Tibial nerve (tissue), 4 donors: ENCODE data around the gene ARMH2.

Experiments used
- CTCF ChIP-seq, 5 experiments: fragments of 200-600 bp in 3 of 5; fragments of 450-650 bp in 2 of 5; sonication (generic) in 3 of 5; IDR thresholded peaks; one replicate each; pipeline ENCODE4 v1.5.1; 2016 to 2019; ENCODE audit warnings: antibody characterized with exemption in 5 of 5, mild to moderate bottlenecking in 3 of 5, moderate library complexity in 2 of 5
- EP300 ChIP-seq, 2 donors: sonication (generic); formaldehyde crosslinking; IDR thresholded peaks; one replicate each; pipeline ENCODE4 v1.6.1; 2017; ENCODE audit warnings: antibody characterized with exemption in 2 of 2, mild to moderate bottlenecking in 1 of 2
- POLR2A ChIP-seq, 2 donors: fragments of 450-650 bp; IDR thresholded peaks; one replicate each; pipeline ENCODE4 v1.6.1; 2017; ENCODE audit warnings: antibody characterized with exemption in 2 of 2, mild to moderate bottlenecking in 2 of 2, moderate library complexity in 2 of 2

DNA sequence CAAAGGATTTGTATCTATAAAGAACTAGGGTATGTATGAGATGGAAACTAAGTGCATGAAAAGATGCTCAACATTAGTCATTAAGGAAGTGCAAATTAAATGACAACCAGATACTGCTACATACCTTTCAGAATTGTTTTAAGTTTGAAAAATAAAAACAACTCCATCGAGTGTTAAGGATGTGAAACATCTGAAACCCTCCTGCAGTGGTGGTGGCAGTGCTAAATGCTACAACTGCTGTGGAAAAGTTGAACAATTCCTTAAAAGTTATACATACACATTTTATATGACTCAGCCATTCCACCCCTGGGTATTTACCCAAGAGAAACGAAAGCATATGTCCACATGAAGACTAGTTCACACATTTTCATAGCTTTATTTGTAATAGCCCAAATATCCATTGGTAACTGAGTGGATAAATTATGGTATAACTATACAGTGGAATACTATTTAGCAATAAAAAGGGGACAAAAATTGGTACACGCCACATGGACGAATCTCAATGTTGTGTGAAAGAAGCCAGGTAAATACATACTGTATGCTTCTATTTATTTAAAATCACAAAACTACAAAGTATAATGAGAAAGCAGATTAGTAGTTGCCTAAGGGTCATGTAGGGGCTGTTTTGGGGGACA, 10.6 kb downstream of the ARMH2 start:
- TF ChIP-seq CTCF (IDR thresholded peaks at IDR 0.05) (no peak), POLR2A (IDR thresholded peaks at IDR 0.05) (no peak), EP300 (IDR thresholded peaks at IDR 0.05) (no peak)
